Esophagus squamous epithelium (tissue), 4 donors: ENCODE results near the gene LOXHD1.

Source experiments
- CTCF ChIP-seq, 6 experiments: fragments of 450-650 bp in 4 of 6; fragments of 200-600 bp in 2 of 6; sonication (generic) in 2 of 6; IDR thresholded peaks; one replicate each; pipeline ENCODE4 v1.5.1; 2016 to 2019; ENCODE audit warnings: antibody characterized with exemption in 6 of 6, mild to moderate bottlenecking in 4 of 6, moderate library complexity in 4 of 6
- POLR2A ChIP-seq, 4 donors: fragments of 450-650 bp; IDR thresholded peaks; one replicate each; pipeline ENCODE4 v1.6.1; 2017; ENCODE audit warnings: antibody characterized with exemption in 4 of 4, mild to moderate bottlenecking in 4 of 4, moderate library complexity in 3 of 4

DNA sequence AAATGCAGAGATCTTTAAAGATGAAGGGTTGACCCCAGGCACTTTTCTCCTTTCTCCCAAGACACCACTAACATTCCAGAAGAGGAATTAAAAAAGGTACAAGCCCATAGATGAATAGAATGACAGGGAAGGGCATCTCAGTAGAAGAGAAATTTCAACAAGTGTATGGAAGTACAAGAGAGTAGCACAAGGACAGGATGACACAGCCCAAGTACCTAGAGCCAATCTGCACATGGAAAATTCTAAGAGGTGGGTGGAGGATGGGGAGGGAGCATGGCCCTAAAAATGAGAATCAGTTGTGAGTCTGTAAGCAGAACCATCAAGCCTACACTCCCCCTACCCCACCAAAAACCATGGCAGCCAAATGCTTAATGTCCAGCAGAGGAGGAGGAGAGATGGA lies 39.7 kb upstream of the LOXHD1 start:
- no peak for TF ChIP-seq CTCF (IDR thresholded peaks at IDR 0.05)
- TF ChIP-seq POLR2A (IDR thresholded peaks at IDR 0.05), result no peak
